BLaER1 treated with 17β-estradiol and CSF1 and Interleukin-3, amounts not matched to agents 10 nM and 100 nM (cell line): Measurements from ENCODE around the gene OR56A1.

Experiments
- H3K27ac ChIP-seq, 11 experiments: shearing (Covaris generic); formaldehyde crosslinking; 2 replicates each; pipeline ENCODE4 v1.8.1; 2022
- H3K27me3 ChIP-seq, 11 experiments: shearing (Covaris generic); formaldehyde crosslinking; 2 replicates each; pipeline ENCODE4 v1.8.1; 2022
- H3K36me3 ChIP-seq, 11 experiments: shearing (Covaris generic); formaldehyde crosslinking; 2 replicates each; pipeline ENCODE4 v1.8.1; 2022
- H3K4me1 ChIP-seq, 10 experiments: shearing (Covaris generic); formaldehyde crosslinking; 2 replicates each; pipeline ENCODE4 v1.8.1; 2022
- H3K4me2 ChIP-seq, 11 experiments: shearing (Covaris generic); formaldehyde crosslinking; 2 replicates each; pipeline ENCODE4 v1.8.1; 2022
- H3K4me3 ChIP-seq, 10 experiments: shearing (Covaris generic); formaldehyde crosslinking; 2 replicates each; pipeline ENCODE4 v1.8.1; 2022
- H3K9ac ChIP-seq, 11 experiments: shearing (Covaris generic); formaldehyde crosslinking; 2 replicates each; pipeline ENCODE4 v1.8.1; 2022
- H3K9me3 ChIP-seq, 11 experiments: shearing (Covaris generic); formaldehyde crosslinking; replicated peaks in 1 of 11; 2 replicates each; pipeline ENCODE4 v1.8.1; 2022
- H4K20me1 ChIP-seq, 11 experiments: shearing (Covaris generic); formaldehyde crosslinking; 2 replicates each; pipeline ENCODE4 v1.8.1; 2022
- Cebpa-rat ChIP-seq, 11 experiments: shearing (Covaris generic); IDR thresholded peaks; 2 replicates each; pipeline ENCODE4 v1.8.1; 2022

Gene OR56A1

GRCh38 chr11:6052374-6052773 is 21.8 kb upstream of the OR56A1 start:
- no peaks in the 10 kb centered on the region for H3K27me3 ChIP-seq
- no peak for TF ChIP-seq Cebpa-rat (IDR thresholded peaks at IDR 0.05)
- no peak overlapping the region for H3K4me2 ChIP-seq
- no peak overlapping the region for H3K4me3 ChIP-seq
- H4K20me1 ChIP-seq = no peaks in the 10 kb centered on the region
- H3K9ac ChIP-seq = no peak overlapping the region
- no peaks in the 10 kb centered on the region for H3K36me3 ChIP-seq
- no peak overlapping the region for H3K27ac ChIP-seq
- no peaks in the 10 kb centered on the region for H3K9me3 ChIP-seq
- peaks cover 0 to 8% (median 2%) of the 10 kb centered on the region in 10 experiments; a peak in 6 of 20 replicates for H3K4me1 ChIP-seq

- Histone ChIP-seq H3K27ac (no peak overlapping the region), H3K9ac (no peak overlapping the region), H3K4me3 (no peak overlapping the region), H3K4me2 (peak overlapping the region in 2 of 11 experiments; percentile 13 to 23; a peak in 2 of 22 replicates), H3K36me3 (no peaks in the 10 kb centered on the region), H3K4me1 (no peaks in the 10 kb centered on the region; a peak in 1 of 20 replicates), H4K20me1 (no peaks in the 10 kb centered on the region), H3K9me3 (no peaks in the 10 kb centered on the region), H3K27me3 (no peaks in the 10 kb centered on the region)
- TF ChIP-seq Cebpa-rat (IDR thresholded peaks at IDR 0.05) = no peak
Measured at GRCh38 chr11:6040874-6041273, 10.3 kb upstream of the OR56A1 start.

GRCh38 chr11:6027501-6027900 is 3.1 kb downstream of the OR56A1 start:
- Histone ChIP-seq H3K9ac (no peak overlapping the region), H3K36me3 (no peaks in the 10 kb centered on the region), H3K4me3 (no peak overlapping the region), H3K4me2 (no peak overlapping the region), H3K9me3 (no peaks in the 10 kb centered on the region), H3K4me1 (peaks cover 0 to 8% (median 0%) of the 10 kb centered on the region in 10 experiments; a peak in 1 of 20 replicates), H3K27ac (no peak overlapping the region), H3K27me3 (no peaks in the 10 kb centered on the region), H4K20me1 (no peaks in the 10 kb centered on the region)
- no peak for TF ChIP-seq Cebpa-rat (IDR thresholded peaks at IDR 0.05)

GRCh38 chr11:6025056-6025455 is 5.5 kb downstream of the OR56A1 start:
- Histone ChIP-seq H3K9ac (no peak overlapping the region), H3K4me3 (no peak overlapping the region), H3K36me3 (no peaks in the 10 kb centered on the region), H3K4me2 (no peak overlapping the region), H3K4me1 (peaks cover 0 to 8% (median 0%) of the 10 kb centered on the region in 10 experiments; a peak in 1 of 20 replicates), H3K27ac (no peak overlapping the region), H3K27me3 (no peaks in the 10 kb centered on the region), H4K20me1 (no peaks in the 10 kb centered on the region), H3K9me3 (no peaks in the 10 kb centered on the region)
- TF ChIP-seq Cebpa-rat (IDR thresholded peaks at IDR 0.05) = no peak

- Histone ChIP-seq H3K9ac (no peak overlapping the region), H3K36me3 (no peaks in the 10 kb centered on the region), H3K27ac (no peak overlapping the region), H3K9me3 (no peaks in the 10 kb centered on the region), H3K4me1 (peaks cover 0 to 8% (median 0%) of the 10 kb centered on the region in 10 experiments; a peak in 1 of 20 replicates), H3K27me3 (no peaks in the 10 kb centered on the region), H4K20me1 (no peaks in the 10 kb centered on the region), H3K4me3 (no peak overlapping the region), H3K4me2 (no peak overlapping the region)
- no peak for TF ChIP-seq Cebpa-rat (IDR thresholded peaks at IDR 0.05)
Measured at GRCh38 chr11:6022956-6023355, 7.6 kb downstream of the OR56A1 start.

- H3K27ac ChIP-seq = no peak overlapping the region
- H3K4me1 ChIP-seq = no peaks in the 10 kb centered on the region
- peaks cover 12 to 41% (median 24%) of the 10 kb centered on the region in 11 experiments; a peak in 21 of 22 replicates for H3K9me3 ChIP-seq
- no peak overlapping the region for H3K4me2 ChIP-seq
- H3K4me3 ChIP-seq = no peak overlapping the region
- H4K20me1 ChIP-seq = no peaks in the 10 kb centered on the region
- H3K9ac ChIP-seq = no peak overlapping the region
- H3K36me3 ChIP-seq = no peaks in the 10 kb centered on the region
- H3K27me3 ChIP-seq = no peaks in the 10 kb centered on the region
- TF ChIP-seq Cebpa-rat (IDR thresholded peaks at IDR 0.05) = no peak
Measured at GRCh38 chr11:6013042-6013441, 17.5 kb downstream of the OR56A1 start.

GRCh38 chr11:6012035-6012668 is 18.4 kb downstream of the OR56A1 start:
- no peak overlapping the region for H3K27ac ChIP-seq
- H3K36me3 ChIP-seq = no peaks in the 10 kb centered on the region
- no peaks in the 10 kb centered on the region for H3K27me3 ChIP-seq
- H3K4me2 ChIP-seq = no peak overlapping the region
- no peak overlapping the region for H3K9ac ChIP-seq
- no peaks in the 10 kb centered on the region for H3K4me1 ChIP-seq
- no peaks in the 10 kb centered on the region for H4K20me1 ChIP-seq
- H3K9me3 ChIP-seq = peaks cover 12 to 37% (median 20%) of the 10 kb centered on the region in 11 experiments; a peak in 19 of 22 replicates
- H3K4me3 ChIP-seq = no peak overlapping the region
- no peak for TF ChIP-seq Cebpa-rat (IDR thresholded peaks at IDR 0.05)

- no peaks in the 10 kb centered on the region for H3K36me3 ChIP-seq
- H3K27ac ChIP-seq = no peak within 1 kb of the TSS
- TF ChIP-seq Cebpa-rat (IDR thresholded peaks at IDR 0.05) = no peak
- no peak within 1 kb of the TSS for H3K4me2 ChIP-seq
- no peak within 1 kb of the TSS for H3K9ac ChIP-seq
- no peaks in the 10 kb centered on the region for H4K20me1 ChIP-seq
- H3K4me1 ChIP-seq = no peaks in the 10 kb centered on the region
- no peak within 1 kb of the TSS for H3K4me3 ChIP-seq
- no peaks in the 10 kb centered on the region for H3K27me3 ChIP-seq
- H3K9me3 ChIP-seq = no peaks in the 10 kb centered on the region
Measured at GRCh38 chr11:6006846-6007245, 23.7 kb downstream of the OR56A1 start, which contains the start of gene OR56A4. OR56A4 (minus strand) TSS chr11:6006946; CDS start chr11:6002992, 3,954 bp downstream.

- H3K27me3 ChIP-seq = no peaks in the 10 kb centered on the region
Measured at GRCh38 chr11:6006395-6006794, 24.2 kb downstream of the OR56A1 start.

GRCh38 chr11:6002202-6002699 is 28.3 kb downstream of the OR56A1 start:
- H3K9ac ChIP-seq = no peak overlapping the region
- H3K4me1 ChIP-seq = no peaks in the 10 kb centered on the region
- H3K4me2 ChIP-seq = no peak overlapping the region
- no peaks in the 10 kb centered on the region for H3K36me3 ChIP-seq
- H3K4me3 ChIP-seq = no peak overlapping the region
- no peaks in the 10 kb centered on the region for H3K9me3 ChIP-seq
- no peak for TF ChIP-seq Cebpa-rat (IDR thresholded peaks at IDR 0.05)
- no peaks in the 10 kb centered on the region for H3K27me3 ChIP-seq
- no peaks in the 10 kb centered on the region for H4K20me1 ChIP-seq
- H3K27ac ChIP-seq = no peak overlapping the region

More at GRCh38 chr11:6006395-6006794, 24.2 kb downstream of the OR56A1 start:
- Histone ChIP-seq H3K4me2 (no peak overlapping the region), H3K4me3 (no peak overlapping the region), H3K9me3 (no peaks in the 10 kb centered on the region), H4K20me1 (no peaks in the 10 kb centered on the region), H3K36me3 (no peaks in the 10 kb centered on the region), H3K4me1 (no peaks in the 10 kb centered on the region), H3K9ac (no peak overlapping the region), H3K27ac (no peak overlapping the region)
- no peak for TF ChIP-seq Cebpa-rat (IDR thresholded peaks at IDR 0.05)
